ENCODE data around the gene BAG1.

Gene BAG1

DNA sequence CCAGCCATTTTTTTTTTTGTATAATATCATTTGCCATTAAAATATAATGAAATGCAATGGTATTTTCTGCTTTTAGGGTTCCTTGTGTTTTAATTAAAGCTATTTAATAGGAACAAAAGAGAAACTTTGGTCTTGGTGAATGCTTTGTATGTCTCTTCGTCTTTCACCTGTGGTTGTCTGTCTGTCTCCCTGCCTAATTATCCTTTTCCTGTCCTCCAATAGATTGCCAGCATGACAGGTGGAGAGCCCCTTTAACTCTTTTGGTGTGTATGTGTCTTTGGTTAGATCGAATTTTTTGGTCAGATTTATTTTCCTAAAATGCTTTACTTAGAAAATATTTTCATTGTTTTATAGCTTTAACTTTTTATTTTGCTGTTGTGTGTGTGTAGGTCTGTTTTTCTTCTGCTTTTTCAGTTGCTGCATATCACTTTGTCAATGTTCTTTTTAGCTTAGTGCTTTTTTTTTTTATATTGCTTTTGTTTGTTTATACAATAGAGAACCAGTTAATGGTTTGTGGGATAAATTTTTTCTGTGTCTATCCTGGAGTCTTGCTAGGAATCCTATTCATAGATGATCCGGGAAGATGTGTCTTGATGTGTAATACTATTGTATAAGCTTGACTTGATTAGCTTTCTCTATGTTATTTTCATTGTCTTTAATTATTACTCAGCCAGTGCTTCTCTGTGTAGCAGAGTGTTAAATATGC is 8.9 kb upstream of the BAG1 start:
- no peak for DNase-seq

DNA sequence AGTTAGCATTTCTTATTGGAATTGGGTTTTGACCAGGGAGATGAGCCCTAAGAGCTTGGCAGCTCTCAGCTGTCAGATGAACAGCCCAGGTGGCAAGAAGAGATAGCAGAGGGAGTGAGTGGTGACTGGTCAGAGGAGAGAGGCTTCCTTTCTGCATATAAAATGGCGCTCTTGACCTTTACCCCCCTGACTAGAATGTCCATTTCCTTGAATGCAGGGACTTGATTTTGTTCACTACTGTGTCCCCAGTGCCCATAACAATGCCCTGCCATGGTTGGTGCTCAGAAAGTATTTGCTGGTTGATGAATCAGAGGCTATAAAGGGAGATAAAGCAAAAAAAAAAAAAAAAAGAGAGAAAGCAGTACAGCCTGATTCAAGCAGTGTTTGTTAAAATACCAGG is 7.6 kb upstream of the BAG1 start:
- DNase-seq, result no peak

DNA sequence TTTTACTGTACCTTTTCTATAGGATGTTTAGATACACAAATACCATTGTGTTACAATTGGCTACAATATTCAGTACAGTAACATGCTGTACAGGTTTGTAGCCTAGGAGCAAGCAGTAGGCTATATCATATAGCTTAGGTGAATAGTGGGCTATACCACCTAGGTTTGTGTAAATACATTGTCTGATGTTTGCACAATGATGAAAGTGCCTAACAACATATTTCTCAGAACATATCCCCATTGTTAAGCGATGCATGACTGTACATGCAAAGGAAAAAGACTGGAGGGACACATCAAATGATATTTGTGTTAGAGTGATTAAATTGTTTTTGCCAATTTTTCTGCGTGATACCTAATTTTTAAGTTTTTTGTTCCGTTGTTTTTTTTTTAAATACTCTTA is 5.6 kb upstream of the BAG1 start:
- DNase-seq, result no peak

DNA sequence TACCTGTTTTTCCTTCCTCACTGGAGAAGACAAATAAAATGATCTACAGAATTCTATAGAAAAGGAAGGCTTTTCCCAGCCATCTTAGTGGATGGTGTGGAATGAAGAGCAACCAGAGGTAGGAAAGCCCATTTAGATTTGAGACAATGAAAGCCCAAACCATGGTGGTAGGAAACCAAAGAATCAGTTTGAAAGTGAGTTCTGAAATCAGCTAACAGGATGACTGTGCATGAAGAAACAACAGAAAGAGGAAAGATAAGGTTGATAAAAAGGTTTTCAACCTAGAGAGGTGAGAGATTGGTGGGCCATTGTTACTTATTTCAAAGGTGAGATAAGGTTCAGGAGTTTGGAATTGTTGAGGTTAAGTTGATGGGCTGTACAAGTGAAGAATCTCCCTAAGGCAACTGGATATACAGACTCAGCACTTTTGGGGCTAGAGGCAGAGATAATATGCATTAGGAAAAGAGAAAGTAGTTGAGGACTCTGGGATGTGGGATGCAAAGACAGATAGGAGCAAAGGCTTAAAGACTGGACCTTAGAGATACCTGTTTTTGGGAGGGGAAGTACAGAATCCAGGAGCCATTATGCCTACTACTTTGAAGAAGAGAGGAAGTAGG is 2.8 kb upstream of the BAG1 start:
- no peak for DNase-seq

DNA sequence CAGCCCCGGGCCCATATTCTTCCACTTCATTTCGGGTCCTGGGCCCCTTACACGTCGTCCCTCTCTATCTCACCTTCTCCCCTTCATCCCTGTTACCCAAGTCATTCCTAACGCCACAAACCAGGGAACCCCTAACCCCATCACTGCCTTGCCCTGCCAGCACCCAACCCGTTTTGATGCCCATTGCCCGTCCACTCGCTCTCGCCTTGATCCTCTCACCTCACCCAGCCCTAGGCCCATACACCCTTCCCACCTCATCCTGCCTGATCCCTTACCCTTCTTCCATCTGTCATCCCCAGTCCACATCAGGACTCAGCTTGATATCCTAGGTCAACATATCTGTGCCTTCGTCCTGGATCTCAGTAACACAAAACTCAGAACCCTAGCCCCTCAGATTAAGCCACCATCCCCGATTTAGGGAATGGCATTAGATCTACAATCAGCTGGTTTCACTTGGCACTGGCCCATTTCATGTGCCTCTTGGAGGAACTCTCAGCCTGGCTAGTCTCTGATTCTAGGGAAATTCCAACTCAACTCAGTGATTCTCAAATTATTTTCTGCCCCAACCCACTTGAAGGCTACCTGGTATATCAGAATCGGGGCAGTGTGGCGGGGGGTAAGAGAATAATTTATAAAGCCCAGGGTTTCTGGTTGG is 830 bp upstream of the BAG1 start:
- DNase-seq, result no peak

DNA sequence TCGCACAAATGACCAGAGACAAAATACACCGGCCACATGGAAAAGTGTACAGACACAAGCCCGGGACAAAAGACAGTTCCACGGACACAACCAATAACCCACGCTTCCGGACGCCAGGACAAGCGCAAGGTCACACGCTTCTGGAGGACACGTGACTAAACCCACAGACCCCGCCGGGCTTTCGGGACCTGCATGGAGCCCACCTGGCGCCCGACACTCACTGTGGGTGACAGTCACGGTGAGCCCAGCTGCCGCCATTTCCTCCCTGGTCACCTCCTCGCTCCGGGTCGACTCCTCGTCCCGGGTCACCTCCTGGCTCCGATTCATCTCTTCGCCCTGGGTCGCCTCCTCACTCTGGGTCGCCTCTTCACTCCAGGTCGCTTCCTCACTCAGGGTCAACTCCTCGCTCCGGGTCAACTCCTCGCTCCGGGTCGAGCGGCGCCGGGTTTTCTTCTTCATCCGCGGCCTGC is 470 bp downstream of the BAG1 start:
- DNase-seq, result no peak

DNA sequence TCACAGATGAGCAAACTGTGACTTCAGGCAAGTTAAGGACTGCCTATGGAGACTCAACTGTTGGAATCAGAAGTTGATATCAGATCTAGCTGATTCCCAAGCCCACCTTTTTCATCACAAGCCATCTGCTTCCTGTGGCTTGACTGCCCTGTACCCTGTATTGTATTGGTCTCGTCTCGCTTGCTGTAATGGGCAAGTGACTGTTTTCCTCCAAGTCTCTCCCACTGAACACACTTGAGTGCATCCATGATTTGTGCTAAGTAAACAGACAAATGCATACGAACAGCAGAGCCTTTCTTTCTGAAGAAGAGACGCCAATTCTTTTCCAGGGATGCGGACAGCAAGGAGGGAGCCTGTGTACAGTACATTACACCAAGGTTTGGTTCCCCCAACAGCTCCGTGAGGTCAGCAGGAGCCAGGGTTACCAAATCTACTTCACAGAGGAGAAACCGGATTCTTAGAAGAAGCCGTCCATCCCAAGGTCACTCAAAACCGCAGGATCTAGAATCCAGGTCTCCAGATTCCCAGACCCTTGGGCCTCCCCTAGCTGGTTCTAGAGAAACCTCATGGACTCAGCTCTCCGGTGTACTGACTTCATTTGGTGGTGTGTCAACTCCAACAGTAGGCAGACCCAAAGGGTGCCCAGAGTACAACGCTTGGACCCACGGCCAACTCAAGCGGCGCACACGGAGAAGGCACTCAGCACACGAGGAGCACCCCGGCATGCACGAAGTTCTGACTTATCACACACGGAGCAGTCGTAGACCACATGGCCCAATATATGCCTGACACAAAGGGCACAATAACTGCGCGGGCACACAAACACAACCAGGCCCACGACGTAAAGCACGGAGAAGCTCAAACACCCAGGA is 1.1 kb downstream of the BAG1 start:
- no peak for DNase-seq

DNA sequence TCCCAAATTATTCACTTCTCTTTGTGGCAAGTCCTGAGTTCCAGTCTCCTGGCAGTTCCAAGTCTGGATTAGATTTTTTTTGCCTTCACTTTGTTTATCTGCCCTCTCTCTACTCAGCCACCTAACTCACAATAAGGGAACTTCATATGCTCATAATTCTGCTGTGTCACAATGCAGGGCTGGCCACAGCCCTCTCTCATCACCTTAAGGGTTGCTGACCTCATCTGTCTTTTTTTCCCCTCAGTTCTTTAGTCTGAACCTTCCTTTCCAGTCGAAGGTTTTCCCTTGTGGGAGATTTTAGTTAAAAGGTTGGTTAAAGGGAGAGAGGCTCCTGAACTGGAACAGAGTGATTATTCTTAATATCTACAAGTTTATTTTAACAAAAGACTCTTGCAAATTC is 4.1 kb downstream of the BAG1 start:
- DNase-seq, result no peak

DNA sequence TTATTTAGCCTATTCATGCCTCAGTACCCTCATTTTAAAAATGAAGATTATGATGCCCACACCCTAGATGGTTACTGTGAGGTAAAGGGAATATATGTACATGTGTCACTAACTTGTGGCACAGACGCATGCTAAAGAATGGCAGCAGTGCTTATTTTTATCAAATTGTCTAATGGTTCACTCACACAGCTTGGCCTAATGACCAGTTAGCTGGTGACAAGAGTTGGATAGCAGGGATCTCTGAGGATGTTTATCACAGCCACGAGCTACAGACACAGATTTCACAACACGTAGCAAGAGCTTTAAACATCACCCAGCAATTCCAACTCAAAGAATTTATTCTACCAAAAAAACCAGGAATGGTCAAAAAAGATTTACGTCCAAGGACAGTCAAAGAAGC is 7.2 kb downstream of the BAG1 start:
- no peak for DNase-seq

DNA sequence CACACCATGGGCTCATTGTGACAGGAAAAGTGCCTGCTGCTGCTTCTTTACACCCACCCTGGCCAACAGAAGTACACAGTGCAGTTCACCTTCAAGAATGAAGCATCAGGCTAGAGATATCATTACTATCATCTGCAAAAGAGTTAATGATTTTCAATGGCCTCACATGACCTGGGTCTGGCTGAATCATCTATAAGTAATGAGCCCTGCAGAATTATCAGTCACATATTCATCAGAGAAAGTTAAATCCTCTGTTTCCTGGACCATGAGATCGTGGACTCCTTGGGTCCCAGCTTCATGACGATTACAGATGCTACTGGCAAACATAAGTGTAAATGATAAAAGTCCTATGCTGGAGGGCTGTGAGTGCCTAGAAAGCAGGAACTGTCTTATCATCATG is 8.3 kb downstream of the BAG1 start:
- DNase-seq, result no peak

DNA sequence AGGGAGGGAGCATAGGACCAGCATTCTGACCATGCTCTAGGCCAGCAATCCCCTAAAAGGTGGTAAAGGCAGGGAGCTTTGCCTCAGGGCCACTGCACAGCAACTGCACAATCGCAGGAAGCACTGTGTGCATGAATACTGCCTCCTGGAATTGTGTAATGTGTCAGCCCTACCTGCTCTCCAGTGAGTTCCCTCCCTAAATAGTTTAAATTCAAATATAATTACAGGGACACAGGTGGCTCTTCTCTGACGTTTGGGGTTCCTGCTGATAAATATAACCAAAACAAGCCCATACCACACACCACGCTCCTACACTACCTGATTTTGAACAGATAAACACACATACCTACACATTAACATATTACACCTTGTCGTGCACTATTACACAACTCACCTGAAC is 9.0 kb downstream of the BAG1 start:
- DNase-seq, result no peak

DNA sequence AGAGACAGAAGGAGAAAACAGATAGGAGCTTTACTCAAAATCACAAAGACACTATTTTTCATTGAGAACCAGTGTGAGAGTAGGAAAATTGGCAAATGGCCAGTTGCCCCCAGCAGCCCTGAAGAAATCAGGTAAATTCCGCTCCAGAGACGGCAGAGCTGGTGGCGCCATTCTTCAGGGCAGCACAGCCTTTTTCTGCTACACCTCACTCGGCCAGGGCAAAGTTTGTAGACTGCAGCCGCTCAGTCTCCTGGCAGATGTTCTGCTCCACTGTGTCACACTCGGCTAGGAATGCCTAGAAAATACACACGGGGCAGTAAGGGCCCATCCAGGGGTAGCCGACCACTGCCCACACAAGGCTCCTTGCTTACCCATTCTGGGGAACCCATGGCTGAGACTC is 9.5 kb downstream of the BAG1 start:
- no peak for DNase-seq

DNA sequence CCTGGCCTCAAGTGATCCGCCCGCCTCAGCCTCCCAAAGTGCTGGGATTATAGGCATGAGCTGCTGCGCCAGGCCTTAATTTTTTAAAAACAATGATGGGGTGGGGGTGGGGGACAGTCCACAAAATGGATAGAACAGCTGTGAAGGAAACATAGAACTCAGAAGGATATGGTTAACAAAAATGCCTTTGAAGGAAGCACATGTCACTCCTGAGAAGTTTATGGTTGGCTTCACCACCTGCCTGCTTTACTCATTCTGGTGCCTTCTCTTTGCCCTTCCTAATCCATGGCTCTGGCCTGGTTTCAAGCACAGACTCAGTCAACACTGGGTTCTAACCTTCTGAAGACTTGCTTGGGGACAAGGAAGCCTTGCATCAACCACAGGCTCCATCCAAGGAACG is 10.3 kb downstream of the BAG1 start:
- no peak for DNase-seq

DNA sequence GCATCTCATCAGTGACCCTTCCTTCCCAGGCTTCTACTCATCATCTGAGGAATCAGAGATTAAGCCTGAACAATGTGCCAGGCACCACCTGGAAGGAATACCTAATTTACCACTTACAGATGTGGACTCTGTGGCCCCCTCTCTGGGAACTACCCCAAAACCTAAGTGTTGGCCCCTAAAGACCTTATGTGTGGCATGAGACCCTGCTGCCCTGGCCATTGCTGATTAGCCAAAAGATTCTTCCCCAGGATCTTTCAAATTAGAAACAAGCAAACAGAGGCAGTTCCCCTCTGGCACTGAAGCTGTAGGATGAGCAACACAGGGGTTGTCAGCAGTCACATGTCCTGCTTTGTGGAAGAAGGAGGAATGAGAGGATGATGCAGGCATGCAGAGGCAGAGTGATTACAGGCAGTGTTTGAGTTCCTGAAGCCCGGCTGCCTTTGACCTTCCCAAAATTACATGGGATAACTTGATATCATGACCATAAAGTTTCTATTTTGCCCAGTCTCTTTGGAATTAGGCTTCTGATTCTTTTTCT is 14.0 kb downstream of the BAG1 start:
- no peak for DNase-seq

DNA sequence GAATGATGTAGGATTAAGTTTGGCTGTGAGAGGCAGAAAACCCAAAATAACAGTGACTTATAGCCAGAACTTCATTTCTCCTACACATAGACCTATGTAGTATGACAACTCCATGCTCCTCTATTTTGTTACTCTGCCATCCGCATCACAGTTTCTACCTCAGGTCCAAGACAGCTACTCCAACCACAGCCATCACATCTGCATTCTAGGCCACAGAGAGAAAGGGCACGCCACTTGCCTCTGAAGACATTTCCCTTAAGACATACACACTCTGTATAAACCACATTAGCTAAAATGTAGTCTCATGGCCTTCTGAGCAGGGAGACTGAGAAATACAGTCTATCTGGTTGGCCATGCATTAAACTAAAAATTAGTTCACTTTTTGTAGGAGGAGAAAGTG is 14.5 kb downstream of the BAG1 start:
- no peak for DNase-seq

DNA sequence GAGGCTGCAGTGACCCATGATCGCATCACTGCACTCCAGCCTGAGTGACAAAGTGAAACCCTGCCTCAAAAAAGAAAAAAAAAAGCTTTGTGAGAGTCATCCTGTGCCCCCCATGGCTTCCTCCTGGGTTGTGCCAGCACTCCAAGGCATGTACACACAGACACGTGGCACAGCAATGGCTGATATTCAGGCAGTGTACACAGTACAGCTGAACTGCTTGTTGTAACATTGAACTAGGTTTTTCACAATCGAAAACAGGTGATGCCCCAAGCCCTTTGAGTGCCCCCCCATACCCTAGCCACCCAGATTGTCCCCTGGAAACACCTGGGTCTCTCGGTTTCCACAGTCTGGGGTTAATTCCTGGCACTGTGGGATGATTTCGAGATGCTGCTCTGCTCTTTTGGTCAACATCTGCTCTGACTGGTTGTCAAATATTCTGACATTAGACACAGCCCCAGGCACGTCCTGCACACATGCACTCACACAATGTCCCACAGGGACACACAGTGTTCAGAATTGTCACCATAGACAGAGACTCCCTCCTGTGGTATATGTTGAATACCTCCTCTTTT is 15.3 kb downstream of the BAG1 start:
- no peak for DNase-seq

DNA sequence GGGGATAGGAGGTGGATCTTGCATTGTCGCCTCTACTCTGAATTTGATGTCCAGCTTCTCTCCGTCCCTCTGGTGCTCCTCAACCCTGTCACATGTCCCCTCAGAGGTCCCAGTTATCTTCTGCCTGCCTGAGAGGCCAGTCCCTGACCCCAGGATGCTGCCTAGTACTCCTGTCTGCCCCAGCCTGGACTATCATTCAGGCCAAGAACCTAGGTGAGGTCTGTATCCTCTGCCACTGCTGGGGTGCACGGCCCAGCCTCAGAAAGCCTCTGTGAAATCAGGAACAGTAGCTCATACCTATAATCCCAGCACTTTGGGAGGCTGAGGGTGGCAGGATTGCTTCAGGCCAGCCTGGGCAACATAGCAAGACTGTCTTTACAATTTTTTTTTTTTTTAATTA is 15.9 kb downstream of the BAG1 start:
- DNase-seq, result no peak

DNA sequence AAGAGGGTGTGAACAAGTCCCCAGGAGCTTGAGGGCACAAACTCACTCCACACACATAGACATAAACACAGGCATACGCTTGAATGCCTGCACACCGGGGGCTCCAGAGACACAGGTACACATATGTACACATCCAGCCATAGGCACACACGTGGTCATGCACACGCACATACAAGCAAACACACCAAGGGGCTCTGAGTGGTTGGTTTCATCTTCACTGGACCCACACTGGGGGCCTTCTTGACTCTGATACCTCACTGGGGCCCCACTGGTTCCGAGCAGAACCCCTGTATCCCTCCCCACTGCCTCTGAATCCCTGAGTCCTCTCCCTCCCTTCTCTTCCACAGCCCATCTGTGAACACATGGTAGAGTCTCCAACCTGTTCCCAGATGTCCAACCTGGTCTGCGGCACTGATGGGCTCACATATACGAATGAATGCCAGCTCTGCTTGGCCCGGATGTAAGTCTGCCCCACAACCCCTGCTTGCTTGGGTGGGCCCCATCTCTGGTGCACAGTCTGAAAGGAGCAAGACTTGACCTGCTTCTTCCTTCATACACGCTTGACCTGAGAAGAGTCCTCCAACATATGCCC is 18.1 kb downstream of the BAG1 start:
- no peak for DNase-seq

DNA sequence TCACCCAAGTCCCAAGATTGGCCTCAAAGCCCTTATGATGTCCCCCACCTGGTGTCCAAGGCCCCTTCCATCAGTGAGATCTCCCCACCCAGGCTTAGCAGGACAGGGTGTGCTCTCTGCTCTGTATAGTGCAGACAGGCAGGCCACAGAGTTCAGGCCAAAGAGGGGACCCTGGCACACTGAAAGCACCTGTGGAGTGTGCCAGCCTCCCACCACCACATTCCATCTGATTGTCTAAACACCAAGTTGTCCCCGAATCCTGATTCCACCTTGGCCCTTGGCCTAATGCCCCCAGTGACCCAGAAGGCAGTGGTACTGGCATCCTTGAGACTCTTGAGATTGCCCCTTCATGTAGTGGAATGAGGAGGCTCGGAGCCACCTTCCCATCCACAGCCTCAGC is 19.2 kb downstream of the BAG1 start:
- no peak for DNase-seq

DNA sequence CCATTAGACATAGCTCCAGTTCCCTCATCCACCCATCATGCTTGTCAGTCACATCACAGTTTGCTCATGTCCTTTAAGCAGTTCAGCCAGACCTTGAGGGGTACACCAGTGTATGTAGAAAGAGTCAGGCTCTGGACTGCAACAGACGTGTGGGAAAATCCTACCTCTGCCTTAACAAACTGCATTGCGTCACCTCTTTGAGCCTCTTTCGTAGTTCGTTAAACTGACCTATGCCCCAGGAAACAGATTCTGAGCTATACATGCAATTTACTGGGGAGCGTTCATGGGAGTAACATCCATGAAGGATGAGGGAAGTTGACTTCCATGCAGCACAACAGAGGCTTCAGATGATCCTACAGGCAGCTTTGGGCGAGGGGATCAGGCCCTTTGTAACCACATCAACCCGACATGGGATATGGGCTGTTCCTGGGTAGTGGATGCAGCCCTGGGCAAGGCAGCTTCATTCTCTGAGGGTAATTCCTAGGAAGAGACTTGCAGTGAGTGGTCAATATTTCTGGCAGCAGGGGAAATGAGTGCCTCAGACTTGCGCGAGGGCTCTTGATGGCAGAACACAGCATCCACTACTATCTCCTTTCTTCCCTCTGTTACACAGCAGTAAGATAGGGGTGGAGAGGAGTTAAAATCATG is 20.2 kb downstream of the BAG1 start:
- no peak for DNase-seq

DNA sequence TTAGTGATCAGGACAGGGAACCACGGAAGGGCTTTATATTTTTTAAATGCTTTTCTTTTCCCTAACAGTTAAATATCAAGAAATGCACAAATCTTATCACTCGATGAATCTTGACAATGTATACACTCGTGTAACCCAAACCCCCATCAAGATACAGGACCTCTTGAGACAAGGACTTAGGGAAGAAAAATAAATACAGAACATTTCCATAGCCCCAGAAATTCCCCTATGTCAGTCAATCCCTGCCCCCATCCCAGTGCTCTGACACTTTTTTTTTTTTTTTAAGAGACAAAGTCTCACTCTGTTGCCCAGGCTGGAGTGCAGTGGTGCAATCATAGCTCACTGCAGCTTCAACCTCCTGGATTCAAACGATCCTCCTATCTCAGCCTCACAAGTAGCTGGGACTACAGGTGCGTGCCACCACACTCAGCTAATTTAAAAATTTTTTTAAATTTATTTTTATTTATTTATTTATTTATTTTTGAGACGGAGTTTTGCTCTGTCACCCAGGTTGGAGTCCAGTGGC is 21.8 kb downstream of the BAG1 start:
- no peak for DNase-seq

DNA sequence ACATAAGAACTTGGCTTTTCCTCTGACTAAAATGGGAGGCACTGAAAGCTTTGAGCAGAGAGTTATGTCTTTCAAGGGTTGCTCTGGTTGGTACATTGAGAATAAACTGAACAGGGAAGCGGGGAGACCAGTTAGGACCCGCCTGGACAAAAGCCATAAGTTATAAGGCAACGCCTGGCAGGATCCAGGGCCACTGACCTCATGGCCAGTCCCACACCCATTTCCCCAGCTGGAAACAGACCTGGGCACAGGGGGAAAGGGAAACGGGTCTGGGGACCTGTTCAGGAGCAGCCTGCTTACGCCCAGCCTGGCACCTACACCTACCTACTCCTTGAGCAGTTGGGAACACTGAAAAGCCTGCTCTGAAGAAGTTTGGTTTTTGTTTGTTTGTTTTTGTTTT is 23.2 kb downstream of the BAG1 start:
- no peak for DNase-seq

All from NCI-H1092 (cell line).